Measurements from ENCODE around the gene FHIP1B. TPM values are rescaled to one million over a fixed set of nuclear protein-coding genes. Genes with fewer than 3 reads are reported as not detected.
"Not testable (repeated sequence)": the region's sequence is repeated elsewhere in the genome, so short reads cannot be mapped to it uniquely, and the experiment has no call there.

FHIP1B gene
- 65.1 TPM for total RNA-seq

DNA sequence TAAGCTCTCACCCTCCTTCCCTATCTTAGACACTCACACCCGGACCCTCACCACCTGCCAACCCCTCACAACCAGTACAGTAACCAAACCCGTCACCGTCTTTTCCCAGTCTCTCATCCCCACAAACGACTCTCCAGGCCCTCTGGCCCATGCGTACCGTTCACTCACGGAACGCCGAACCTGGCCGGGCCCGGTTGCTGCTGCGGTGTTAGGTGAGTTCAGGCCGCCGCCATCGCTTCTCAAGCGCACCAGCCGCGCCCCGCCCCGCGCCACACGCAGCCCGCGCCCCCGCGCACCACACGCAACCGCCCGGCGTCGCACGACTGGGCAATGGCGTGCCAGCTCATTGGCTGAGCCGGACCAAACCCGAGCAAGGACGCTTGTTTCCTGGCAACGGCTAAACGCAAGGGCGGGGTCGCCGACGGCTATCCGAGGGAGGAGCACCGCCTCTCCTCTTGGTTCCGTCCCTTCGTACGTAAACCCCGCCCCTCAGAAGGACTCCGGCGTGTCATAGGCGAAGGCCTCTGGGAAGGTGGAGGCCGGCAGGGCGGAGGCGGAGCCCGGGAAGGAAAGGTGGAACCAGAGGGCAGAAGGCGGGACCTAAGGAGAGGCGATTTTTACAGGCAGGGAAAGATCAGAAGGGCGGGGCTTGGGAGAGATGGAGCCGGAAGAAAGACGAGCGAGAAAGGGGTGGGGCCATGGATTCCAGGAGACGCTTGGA lies at the start of gene FHIP1B:
Gene FHIP1B (minus strand): TSS at position 250 of the 721 bp plus-strand sequence. CDS start 10,120 bp downstream, outside the sequence.
- intact Hi-C loops (cut with DNase I), result loop anchor here (10.0 kb wide), 1 partner anchor 90 kb away; the partner anchor contains the start of gene CAVIN3
- H3K4me1 ChIP-seq, result peaks cover 25% of the 10 kb centered on the region
- peak; percentile 100 for DNase-seq (ENCODE audit: extremely low spot score in 2 of 2)
- H3K27ac ChIP-seq, result peak within 1 kb of the TSS; percentile 76
- H3K36me3 ChIP-seq, result no peaks in the 10 kb centered on the region
- TF ChIP-seq, protein P1, sequence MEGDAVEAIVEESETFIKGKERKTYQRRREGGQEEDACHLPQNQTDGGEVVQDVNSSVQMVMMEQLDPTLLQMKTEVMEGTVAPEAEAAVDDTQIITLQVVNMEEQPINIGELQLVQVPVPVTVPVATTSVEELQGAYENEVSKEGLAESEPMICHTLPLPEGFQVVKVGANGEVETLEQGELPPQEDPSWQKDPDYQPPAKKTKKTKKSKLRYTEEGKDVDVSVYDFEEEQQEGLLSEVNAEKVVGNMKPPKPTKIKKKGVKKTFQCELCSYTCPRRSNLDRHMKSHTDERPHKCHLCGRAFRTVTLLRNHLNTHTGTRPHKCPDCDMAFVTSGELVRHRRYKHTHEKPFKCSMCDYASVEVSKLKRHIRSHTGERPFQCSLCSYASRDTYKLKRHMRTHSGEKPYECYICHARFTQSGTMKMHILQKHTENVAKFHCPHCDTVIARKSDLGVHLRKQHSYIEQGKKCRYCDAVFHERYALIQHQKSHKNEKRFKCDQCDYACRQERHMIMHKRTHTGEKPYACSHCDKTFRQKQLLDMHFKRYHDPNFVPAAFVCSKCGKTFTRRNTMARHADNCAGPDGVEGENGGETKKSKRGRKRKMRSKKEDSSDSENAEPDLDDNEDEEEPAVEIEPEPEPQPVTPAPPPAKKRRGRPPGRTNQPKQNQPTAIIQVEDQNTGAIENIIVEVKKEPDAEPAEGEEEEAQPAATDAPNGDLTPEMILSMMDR (IDR thresholded peaks at IDR 0.05), result no peak
- TF ChIP-seq POLR2A (IDR thresholded peaks at IDR 0.05) (peak in 1 of 2 donors; percentile 29), POLR2AphosphoS5 (IDR thresholded peaks at IDR 0.05; ENCODE audit: insufficient read depth in 1 of 2, low read depth in 1 of 2) (peak; percentile 73 to 95)
- peak within 1 kb of the TSS; percentile 69 to 80 for H3K4me3 ChIP-seq
- no peaks in the 10 kb centered on the region for H3K27me3 ChIP-seq
- H3K9me3 ChIP-seq, result no peaks in the 10 kb centered on the region

DNA sequence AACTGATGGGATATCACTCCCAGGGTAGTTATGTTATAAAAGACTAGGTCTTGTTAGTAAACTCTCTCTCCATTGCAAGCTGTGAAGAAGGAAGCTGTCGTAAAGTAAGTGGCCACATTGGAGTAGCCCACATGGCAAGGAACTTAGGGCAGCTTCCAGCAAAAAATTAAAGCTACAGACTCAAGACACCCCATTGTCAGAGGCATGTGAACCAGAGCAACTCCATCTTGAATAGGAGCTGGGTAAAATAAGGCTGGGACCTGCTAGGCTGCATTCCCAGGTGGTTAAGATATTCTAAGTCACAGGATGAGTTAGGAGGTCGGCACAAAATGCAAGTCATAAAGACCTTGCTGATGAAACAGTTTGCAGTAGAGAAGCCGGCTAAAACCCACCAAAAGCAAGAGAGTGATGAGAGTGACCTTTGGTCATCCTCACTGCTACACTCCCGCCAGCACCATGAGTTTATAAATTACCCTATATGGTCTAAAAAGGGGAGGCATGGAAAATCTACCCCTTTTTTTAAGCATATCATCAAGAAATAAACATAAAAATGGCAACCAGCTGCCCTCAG lies 49.1 kb upstream of the FHIP1B start:
- Histone ChIP-seq H3K27ac (no peak overlapping the region), H3K27me3 (no peaks in the 10 kb centered on the region), H3K9me3 (no peaks in the 10 kb centered on the region), H3K36me3 (no peaks in the 10 kb centered on the region), H3K4me1 (peaks cover 3% of the 10 kb centered on the region), H3K4me3 (no peak overlapping the region)
- no peak for TF ChIP-seq POLR2AphosphoS5 (IDR thresholded peaks at IDR 0.05; ENCODE audit: insufficient read depth in 1 of 2, low read depth in 1 of 2)
- no peak for TF ChIP-seq POLR2A (IDR thresholded peaks at IDR 0.05)
- TF ChIP-seq, protein P1 (IDR thresholded peaks at IDR 0.05), result no peak
- intact Hi-C loops (cut with DNase I), result no loop called here
- no peak for DNase-seq (ENCODE audit: extremely low spot score in 2 of 2)

- intact Hi-C loops (cut with DNase I); H3K9me3 ChIP-seq; H3K27ac ChIP-seq; H3K36me3 ChIP-seq; DNase-seq (ENCODE audit: extremely low spot score in 2 of 2); H3K27me3 ChIP-seq; H3K4me3 ChIP-seq; H3K4me1 ChIP-seq: not testable (repeated sequence)
Measured at GRCh38 chr11:6280809-6281208, 46.4 kb upstream of the FHIP1B start.

- Histone ChIP-seq H3K4me3 (no peak overlapping the region), H3K4me1 (no peaks in the 10 kb centered on the region), H3K27ac (no peak overlapping the region), H3K36me3 (no peaks in the 10 kb centered on the region), H3K9me3 (no peaks in the 10 kb centered on the region), H3K27me3 (no peaks in the 10 kb centered on the region)
- TF ChIP-seq POLR2AphosphoS5 (IDR thresholded peaks at IDR 0.05; ENCODE audit: insufficient read depth in 1 of 2, low read depth in 1 of 2), result no peak
- TF ChIP-seq, protein P1 (IDR thresholded peaks at IDR 0.05), result no peak
- DNase-seq (ENCODE audit: extremely low spot score in 2 of 2), result no peak
- intact Hi-C loops (cut with DNase I), result no loop called here
Measured at GRCh38 chr11:6273188-6273587, 38.8 kb upstream of the FHIP1B start.

GRCh38 chr11:6271598-6271997 lies 37.2 kb upstream of the FHIP1B start:
- no peak for DNase-seq (ENCODE audit: extremely low spot score in 2 of 2)
- Histone ChIP-seq H3K4me1 (no peaks in the 10 kb centered on the region), H3K4me3 (no peak overlapping the region), H3K27ac (no peak overlapping the region), H3K27me3 (no peaks in the 10 kb centered on the region), H3K9me3 (no peaks in the 10 kb centered on the region), H3K36me3 (no peaks in the 10 kb centered on the region)
- intact Hi-C loops (cut with DNase I), result no loop called here
- TF ChIP-seq POLR2AphosphoS5 (IDR thresholded peaks at IDR 0.05; ENCODE audit: insufficient read depth in 1 of 2, low read depth in 1 of 2) (no peak), POLR2A (IDR thresholded peaks at IDR 0.05) (no peak)
- TF ChIP-seq, protein P1 (IDR thresholded peaks at IDR 0.05), result no peak

Data from vagina (tissue), 2 donors.